GM23338 (cell line): Measurements from ENCODE around the gene KISS1R. TPM values are rescaled to one million over a fixed set of nuclear protein-coding genes. Genes with fewer than 3 reads are reported as not detected.

Source experiments
- ATAC-seq: fragments of 200-7000 bp; cut with Tn5 transposase; 3 replicates; pipeline ENCODE4 v1.9.1; 2020
- DNase-seq: peaks from one replicate; pipeline ENCODE4 v3.0.0-alpha.2; 2015; ENCODE audit warnings: low spot score
- H2AFZ ChIP-seq: fragments of 200-600 bp; sonication (generic); 2 replicates; pipeline ENCODE4 v1.8.0; 2016; ENCODE audit warnings: antibody characterized with exemption, mild to moderate bottlenecking, moderate library complexity
- H3F3A ChIP-seq: fragments of 200-600 bp; sonication (generic); replicated peaks from 2 replicates; pipeline ENCODE4 v1.8.0; 2017; ENCODE audit warnings: antibody characterized with exemption, mixed run types, low read depth
- H3K27ac ChIP-seq: fragments of 200-600 bp; sonication (generic); 2 replicates; pipeline ENCODE4 v1.6.1; 2016; ENCODE audit warnings: low read depth
- H3K27me3 ChIP-seq: fragments of 200-600 bp; sonication (generic); 2 replicates; pipeline ENCODE4 v1.8.0; 2016; ENCODE audit warnings: mild to moderate bottlenecking, mixed run types, moderate library complexity; ENCODE audit not compliant: insufficient read depth
- H3K36me3 ChIP-seq: fragments of 200-600 bp; sonication (generic); 2 replicates; pipeline ENCODE4 v1.8.0; 2016; ENCODE audit warnings: mild to moderate bottlenecking; ENCODE audit not compliant: insufficient read depth
- H3K4me1 ChIP-seq: fragments of 200-600 bp; sonication (generic); 2 replicates; pipeline ENCODE4 v1.8.0; 2016; ENCODE audit warnings: mild to moderate bottlenecking, moderate library complexity; ENCODE audit not compliant: insufficient read depth
- H3K4me2 ChIP-seq: fragments of 200-600 bp; sonication (generic); 2 replicates; pipeline ENCODE4 v1.7.1; 2017; ENCODE audit warnings: mixed run types
- H3K4me3 ChIP-seq: fragments of 200-600 bp; sonication (generic); 2 replicates; pipeline ENCODE4 v1.6.1; 2016; ENCODE audit warnings: mixed run types
- H3K79me2 ChIP-seq: fragments of 200-600 bp; sonication (generic); replicated peaks from 2 replicates; pipeline ENCODE4 v1.8.0; 2017; ENCODE audit warnings: mild to moderate bottlenecking; ENCODE audit not compliant: insufficient read depth
- H3K9me2 ChIP-seq: fragments of 200-600 bp; sonication (generic); 2 replicates; pipeline ENCODE4 v1.8.0; 2017; ENCODE audit not compliant: insufficient read depth
- H4K20me1 ChIP-seq: fragments of 200-600 bp; sonication (generic); replicated peaks from 2 replicates; pipeline ENCODE4 v1.8.0; 2017; ENCODE audit warnings: mild to moderate bottlenecking; ENCODE audit not compliant: insufficient read depth
- H3K27ac Mint-ChIP-seq: 2 replicates; pipeline ENCODE4 v1.8.0; 2020; ENCODE audit warnings: inconsistent platforms, mild to moderate bottlenecking, moderate library complexity, mixed read lengths
- H3K27me3 Mint-ChIP-seq: 3 replicates; pipeline ENCODE4 v1.8.0; 2022; ENCODE audit warnings: low read depth, mild to moderate bottlenecking, moderate library complexity, mixed read lengths, inconsistent platforms; ENCODE audit not compliant: insufficient read depth, poor library complexity
- H3K36me3 Mint-ChIP-seq: 3 replicates; pipeline ENCODE4 v1.8.0; 2021; ENCODE audit warnings: low read depth, mild to moderate bottlenecking, inconsistent platforms, moderate library complexity, mixed read lengths
- H3K4me1 Mint-ChIP-seq: 3 replicates; pipeline ENCODE4 v1.8.0; 2020; ENCODE audit warnings: mild to moderate bottlenecking, inconsistent platforms, mixed read lengths
- H3K4me3 Mint-ChIP-seq: 3 replicates; pipeline ENCODE4 v1.8.0; 2021; ENCODE audit warnings: moderate library complexity, mild to moderate bottlenecking, inconsistent platforms, mixed read lengths
- H3K9me3 Mint-ChIP-seq: 3 replicates; pipeline ENCODE4 v1.8.0; 2020; ENCODE audit warnings: moderate library complexity, mild to moderate bottlenecking, inconsistent platforms, mixed read lengths
- CREB1 ChIP-seq: fragments of 250-450 bp; sonication (Bioruptor Pico); IDR thresholded peaks from 2 replicates; pipeline ENCODE4 v1.5.0; 2020; ENCODE audit warnings: low read depth, mild to moderate bottlenecking, moderate library complexity
- EZH2 ChIP-seq: fragments of 200-600 bp; sonication (generic); IDR thresholded peaks from one replicate; pipeline ENCODE4 v1.8.0; 2017; ENCODE audit warnings: antibody characterized with exemption, mild to moderate bottlenecking, low read depth; ENCODE audit not compliant: unreplicated experiment
- JUNB ChIP-seq: IDR thresholded peaks from one replicate; pipeline ENCODE4 v1.6.1; 2016; ENCODE audit warnings: antibody characterized with exemption; ENCODE audit not compliant: unreplicated experiment
- NANOG ChIP-seq: IDR thresholded peaks from 2 replicates; pipeline ENCODE4 v1.6.1; 2016; ENCODE audit warnings: antibody characterized with exemption, borderline replicate concordance
- POLR2AphosphoS5 ChIP-seq: IDR thresholded peaks from 2 replicates; pipeline ENCODE4 v1.6.1; 2016; ENCODE audit warnings: antibody characterized with exemption, low read depth
- ZNF114 ChIP-seq: fragments of 250-450 bp; sonication (Bioruptor Pico); IDR thresholded peaks from 2 replicates; pipeline ENCODE4 v1.5.0; 2020; ENCODE audit warnings: mild to moderate bottlenecking, moderate library complexity
- ZNF331 ChIP-seq: fragments of 250-450 bp; sonication (Bioruptor Pico); IDR thresholded peaks from 2 replicates; pipeline ENCODE4 v1.5.0; 2020; ENCODE audit warnings: low read depth, mild to moderate bottlenecking, moderate library complexity
- polyA plus RNA-seq: library from polyadenylated mRNA; unstranded; fragments of >200 nt; fragmentation: Nextera tagmentation; extraction: Ambion mirVana; gene quantifications from 2 replicates; pipeline ENCODE4 v1.2.1, GENCODE V29; 2016
- total RNA-seq: library from RNA; depleted of rRNA; stranded (reverse); fragments of >200 nt; shearing (Covaris generic); gene quantifications from 2 replicates; pipeline ENCODE4 v1.2.3, GENCODE V29; 2014
- TF ChIP-seq, protein P1 (sequence below): IDR thresholded peaks from 2 replicates; pipeline ENCODE4 v1.6.1; 2016; ENCODE audit warnings: antibody characterized with exemption

Gene KISS1R
- total and polyA plus RNA-seq, 2 experiments from 2014 or later, result 0.78 to 4.0 TPM

- peak within 1 kb of the TSS; percentile 76 for H3K4me3 Mint-ChIP-seq
- no peaks in the 10 kb centered on the region for H3K9me3 Mint-ChIP-seq
- peaks cover 34% of the 10 kb centered on the region for H3K27me3 Mint-ChIP-seq
- H2AFZ ChIP-seq, result 0 out of 2 replicates have a peak within 1 kb of the TSS, but pooled peaks have one; percentile 32
- H3K36me3 ChIP-seq, result no peaks in the 10 kb centered on the region
- H3K79me2 ChIP-seq, result peaks cover 35% of the 10 kb centered on the region
- peaks cover 5% of the 10 kb centered on the region; the same call in 1 of the 2 replicates for H3K4me1 ChIP-seq
- ATAC-seq, result peak; percentile 14
- peaks cover 47% of the 10 kb centered on the region for H3K27me3 ChIP-seq
- no peak within 1 kb of the TSS for H3K27ac Mint-ChIP-seq
- no peak within 1 kb of the TSS for H3K27ac ChIP-seq
- H3K4me1 Mint-ChIP-seq, result peaks cover 4% of the 10 kb centered on the region; the same call in 1 of the 3 replicates
- peaks cover 21% of the 10 kb centered on the region for H3F3A ChIP-seq
- peak within 1 kb of the TSS; percentile 80 for H3K4me2 ChIP-seq
- H3K9me2 ChIP-seq, result no peaks in the 10 kb centered on the region
- DNase-seq, result peak; percentile 68
- peaks cover 26% of the 10 kb centered on the region for H4K20me1 ChIP-seq
- H3K4me3 ChIP-seq, result peak within 1 kb of the TSS; percentile 79
- no peak for TF ChIP-seq NANOG
- TF ChIP-seq POLR2AphosphoS5, result peak; percentile 68
- H3K36me3 Mint-ChIP-seq, result peaks cover 6% of the 10 kb centered on the region; the same call in 2 of the 3 replicates
Measured at GRCh38 chr19:913080-913748, 3.9 kb upstream of the KISS1R start, which contains the start of gene R3HDM4. TSS of gene R3HDM4 (minus strand) at chr19:913219. CDS start at chr19:913157, 62 bp downstream.

DNA sequence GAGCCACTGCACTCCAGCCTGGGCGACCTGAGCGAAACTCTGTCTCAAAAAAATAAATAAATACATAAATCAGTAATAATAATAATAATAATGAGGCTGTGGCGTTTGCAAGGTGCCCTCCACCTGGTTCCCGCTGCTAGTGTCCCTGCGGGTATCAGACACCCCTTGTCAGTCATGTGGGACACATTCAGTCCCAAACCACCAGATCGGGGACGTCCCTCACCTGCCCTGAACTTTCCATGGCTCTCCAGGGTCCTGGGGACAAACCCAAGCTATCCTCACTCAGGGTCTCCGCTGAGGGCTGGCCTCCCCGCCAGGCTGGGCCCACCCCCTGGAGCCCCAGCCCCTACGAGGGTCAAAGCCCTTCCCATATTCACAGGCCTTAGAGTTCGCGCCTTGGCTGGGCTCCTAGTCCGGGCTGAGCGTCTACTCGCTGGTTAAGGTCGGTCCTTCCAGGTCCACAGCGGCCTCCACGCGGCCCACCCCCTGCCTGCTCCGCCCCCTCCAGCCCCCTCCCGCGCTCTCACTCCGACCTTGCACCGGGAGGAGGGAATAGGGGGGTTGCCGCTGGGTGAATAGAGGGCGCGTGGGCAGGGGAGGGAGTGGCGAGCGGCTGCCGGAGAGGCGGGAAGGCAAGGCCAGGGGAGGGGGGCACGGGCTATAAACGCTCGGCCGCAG lies 349 bp upstream of the KISS1R start:
- Histone ChIP-seq H3K9me2 (no peaks in the 10 kb centered on the region), H3K27ac (no peak overlapping the region), H2AFZ (peak overlapping the region; percentile 93; the same call in 1 of the 2 replicates), H3F3A (peaks cover 15% of the 10 kb centered on the region), H3K4me2 (peak overlapping the region; percentile 87), H3K4me3 (peak overlapping the region; percentile 72), H4K20me1 (no peaks in the 10 kb centered on the region; the same call in 1 of the 2 replicates), H3K4me1 (no peaks in the 10 kb centered on the region; the same call in 1 of the 2 replicates), H3K36me3 (no peaks in the 10 kb centered on the region), H3K27me3 (peaks cover 80% of the 10 kb centered on the region), H3K79me2 (no peaks in the 10 kb centered on the region)
- peak; percentile 20 for ATAC-seq
- DNase-seq, result peak; percentile 69
- peaks cover 4% of the 10 kb centered on the region; the same call in 2 of the 3 replicates for H3K4me1 Mint-ChIP-seq
- H3K27ac Mint-ChIP-seq, result no peak overlapping the region
- H3K27me3 Mint-ChIP-seq, result peaks cover 56% of the 10 kb centered on the region
- H3K9me3 Mint-ChIP-seq, result no peaks in the 10 kb centered on the region
- H3K36me3 Mint-ChIP-seq, result no peaks in the 10 kb centered on the region
- TF ChIP-seq JUNB (no peak), CREB1 (CRISPR knock-in tag) (no peak), EZH2 (no peak), POLR2AphosphoS5 (no peak), NANOG (no peak), ZNF114 (CRISPR knock-in tag) (no peak), ZNF331 (CRISPR knock-in tag) (no peak)
- TF ChIP-seq, protein P1, sequence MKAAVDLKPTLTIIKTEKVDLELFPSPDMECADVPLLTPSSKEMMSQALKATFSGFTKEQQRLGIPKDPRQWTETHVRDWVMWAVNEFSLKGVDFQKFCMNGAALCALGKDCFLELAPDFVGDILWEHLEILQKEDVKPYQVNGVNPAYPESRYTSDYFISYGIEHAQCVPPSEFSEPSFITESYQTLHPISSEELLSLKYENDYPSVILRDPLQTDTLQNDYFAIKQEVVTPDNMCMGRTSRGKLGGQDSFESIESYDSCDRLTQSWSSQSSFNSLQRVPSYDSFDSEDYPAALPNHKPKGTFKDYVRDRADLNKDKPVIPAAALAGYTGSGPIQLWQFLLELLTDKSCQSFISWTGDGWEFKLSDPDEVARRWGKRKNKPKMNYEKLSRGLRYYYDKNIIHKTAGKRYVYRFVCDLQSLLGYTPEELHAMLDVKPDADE, result no peak
- H3K4me3 Mint-ChIP-seq, result peak overlapping the region; percentile 61
